HL-60/S4 (cell line): ENCODE results near the gene TMEM232.
"Not testable (repeated sequence)": the region's sequence is repeated elsewhere in the genome, so short reads cannot be mapped to it uniquely, and the experiment has no call there.

ENCODE experiments used
- in situ Hi-C: fragments of 300-500 bp; cut with MboI; formaldehyde crosslinking; loops from 2 replicates; pipeline ENCODE4 v1.14.3; 2022; ENCODE audit warnings: low sequenced_read_pairs

TMEM232 gene

GRCh38 chr5:110726249-110727024 is at the start of gene TMEM232:
TMEM232 (minus strand) TSS chr5:110726671; CDS start chr5:110667352, 59,319 bp downstream.
- in situ Hi-C loops = no loop called here

- in situ Hi-C loops = no loop called here
Observed at GRCh38 chr5:110770286-110770685, 43.8 kb upstream of the TMEM232 start.

GRCh38 chr5:110769000-110769681 is 42.7 kb upstream of the TMEM232 start:
- in situ Hi-C loops = no loop called here

- in situ Hi-C loops = no loop called here
Observed at GRCh38 chr5:110768138-110768860, 41.8 kb upstream of the TMEM232 start.

- in situ Hi-C loops = no loop called here
Observed at GRCh38 chr5:110760158-110760557, 33.7 kb upstream of the TMEM232 start.

GRCh38 chr5:110757118-110757729 is 30.8 kb upstream of the TMEM232 start:
- in situ Hi-C loops = no loop called here

GRCh38 chr5:110754181-110754580 is 27.7 kb upstream of the TMEM232 start:
- in situ Hi-C loops = no loop called here

- in situ Hi-C loops = no loop called here
Observed at GRCh38 chr5:110753600-110753999, 27.1 kb upstream of the TMEM232 start.

GRCh38 chr5:110752953-110753352 is 26.5 kb upstream of the TMEM232 start:
- in situ Hi-C loops = no loop called here

GRCh38 chr5:110751902-110752762 is 25.7 kb upstream of the TMEM232 start:
- in situ Hi-C loops = no loop called here

- in situ Hi-C loops = no loop called here
Observed at GRCh38 chr5:110738812-110739651, 12.6 kb upstream of the TMEM232 start, which contains the start of gene SLC25A46. SLC25A46 (plus strand) TSS chr5:110739007; CDS start chr5:110739120, 113 bp downstream.

- in situ Hi-C loops = no loop called here
Observed at GRCh38 chr5:110738503-110738811, 12.0 kb upstream of the TMEM232 start.

- in situ Hi-C loops = no loop called here
Observed at GRCh38 chr5:110736753-110737152, 10.3 kb upstream of the TMEM232 start.

GRCh38 chr5:110735556-110735955 is 9.1 kb upstream of the TMEM232 start:
- in situ Hi-C loops = no loop called here

GRCh38 chr5:110734101-110734500 is 7.6 kb upstream of the TMEM232 start:
- in situ Hi-C loops = no loop called here

- in situ Hi-C loops = not testable (repeated sequence)
Observed at GRCh38 chr5:110731499-110731898, 5.0 kb upstream of the TMEM232 start.

GRCh38 chr5:110727025-110727314 is 499 bp upstream of the TMEM232 start:
- in situ Hi-C loops = no loop called here

- in situ Hi-C loops = no loop called here
Observed at GRCh38 chr5:110718311-110718710, 8.2 kb downstream of the TMEM232 start.
